Ascending aorta (tissue), 2 donors: ENCODE results near the gene GPC6. TPM values are rescaled to one million over a fixed set of nuclear protein-coding genes. Genes with fewer than 3 reads are reported as not detected.

Source experiments
- DNase-seq, 2 donors: peaks; one replicate each; pipeline ENCODE4 v3.0.0-alpha.2; 2019; ENCODE audit warnings: low spot score in 2 of 2
- H3K27ac ChIP-seq, 2 donors: fragments of 200-600 bp; sonication (generic); one replicate each; pipeline ENCODE4 v1.5.1; 2016 to 2017; ENCODE audit warnings: mild to moderate bottlenecking in 1 of 2
- H3K27me3 ChIP-seq: fragments of 200-600 bp; sonication (generic); one replicate; pipeline ENCODE4 v1.5.1; 2017
- H3K36me3 ChIP-seq, 2 donors: fragments of 200-600 bp; sonication (generic); one replicate each; pipeline ENCODE4 v1.5.1; 2016
- H3K4me1 ChIP-seq, 2 donors: fragments of 200-600 bp; sonication (generic); one replicate each; pipeline ENCODE4 v1.5.1; 2016 to 2017; ENCODE audit warnings: mild to moderate bottlenecking in 1 of 2
- H3K4me3 ChIP-seq, 2 donors: fragments of 200-600 bp; sonication (generic); one replicate each; pipeline ENCODE4 v1.5.1; 2016 to 2017; ENCODE audit warnings: mild to moderate bottlenecking in 1 of 2
- H3K9me3 ChIP-seq, 2 donors: fragments of 200-600 bp; sonication (generic); one replicate each; pipeline ENCODE4 v1.5.1; 2016
- intact Hi-C: fragments of 100-400 bp; cut with DNase I; formaldehyde crosslinking; loops from one replicate; pipeline ENCODE4 v1.15.1; 2023
- total RNA-seq: library from RNA; depleted of rRNA; stranded (reverse); fragments of >200 nt; gene quantifications from one replicate; pipeline ENCODE4 v1.1.0, GENCODE V29; 2016
- TF ChIP-seq, protein P1 (sequence below), 3 experiments: fragments of 200-600 bp in 2 of 3; fragments of 450-650 bp in 1 of 3; sonication (generic) in 2 of 3; IDR thresholded peaks; one replicate each; pipeline ENCODE4 v1.5.1; 2016 to 2019; ENCODE audit warnings: antibody characterized with exemption in 3 of 3, mild to moderate bottlenecking in 1 of 3, moderate library complexity in 1 of 3

The GPC6 gene
- total RNA-seq, 1 donor from 2014 or later: 23.2 TPM

DNA sequence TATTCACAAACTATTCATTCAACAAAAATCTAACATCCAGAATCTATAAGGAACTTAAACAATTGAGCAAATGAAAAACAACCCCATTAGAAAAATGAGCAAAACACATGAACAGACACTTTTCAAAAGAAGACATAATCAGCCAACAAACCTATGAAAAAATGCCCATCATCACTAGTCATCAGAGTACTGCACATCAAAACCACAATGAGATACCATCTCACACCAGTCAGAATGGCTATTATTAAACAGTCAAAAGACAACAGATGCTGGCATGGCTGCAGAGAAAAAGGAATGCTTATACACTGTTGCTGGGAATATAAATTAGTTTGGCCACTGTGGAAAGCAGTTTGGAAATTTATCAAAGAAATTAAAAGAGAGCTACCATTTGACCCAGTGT is 487.6 kb downstream of the GPC6 start:
- DNase-seq: no peak
- Histone ChIP-seq H3K27me3 (no peaks in the 10 kb centered on the region), H3K27ac (no peak overlapping the region), H3K4me1 (no peaks in the 10 kb centered on the region), H3K36me3 (no peaks in the 10 kb centered on the region), H3K9me3 (peaks cover 0 to 14% of the 10 kb centered on the region in 2 donors), H3K4me3 (no peak overlapping the region)
- intact Hi-C loops: no loop called here
- TF ChIP-seq, protein P1, sequence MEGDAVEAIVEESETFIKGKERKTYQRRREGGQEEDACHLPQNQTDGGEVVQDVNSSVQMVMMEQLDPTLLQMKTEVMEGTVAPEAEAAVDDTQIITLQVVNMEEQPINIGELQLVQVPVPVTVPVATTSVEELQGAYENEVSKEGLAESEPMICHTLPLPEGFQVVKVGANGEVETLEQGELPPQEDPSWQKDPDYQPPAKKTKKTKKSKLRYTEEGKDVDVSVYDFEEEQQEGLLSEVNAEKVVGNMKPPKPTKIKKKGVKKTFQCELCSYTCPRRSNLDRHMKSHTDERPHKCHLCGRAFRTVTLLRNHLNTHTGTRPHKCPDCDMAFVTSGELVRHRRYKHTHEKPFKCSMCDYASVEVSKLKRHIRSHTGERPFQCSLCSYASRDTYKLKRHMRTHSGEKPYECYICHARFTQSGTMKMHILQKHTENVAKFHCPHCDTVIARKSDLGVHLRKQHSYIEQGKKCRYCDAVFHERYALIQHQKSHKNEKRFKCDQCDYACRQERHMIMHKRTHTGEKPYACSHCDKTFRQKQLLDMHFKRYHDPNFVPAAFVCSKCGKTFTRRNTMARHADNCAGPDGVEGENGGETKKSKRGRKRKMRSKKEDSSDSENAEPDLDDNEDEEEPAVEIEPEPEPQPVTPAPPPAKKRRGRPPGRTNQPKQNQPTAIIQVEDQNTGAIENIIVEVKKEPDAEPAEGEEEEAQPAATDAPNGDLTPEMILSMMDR (IDR thresholded peaks at IDR 0.05): no peak

DNA sequence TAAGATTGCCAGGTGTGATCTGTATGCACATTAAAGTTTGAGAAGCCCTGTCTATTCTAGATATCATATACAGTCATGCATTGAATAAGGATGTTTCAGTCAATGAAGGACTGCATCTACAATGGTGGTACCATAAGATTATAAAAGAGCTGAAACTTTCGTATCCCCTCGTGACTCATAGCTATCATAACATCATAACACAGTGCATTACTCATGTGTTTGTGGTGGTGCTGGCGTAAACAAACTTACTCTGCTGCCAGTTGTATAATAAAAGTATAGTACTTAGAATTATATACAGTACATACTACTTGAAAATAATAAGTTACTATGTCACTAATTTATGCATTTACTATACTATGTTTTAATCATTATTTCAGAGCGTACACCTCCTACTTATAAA is 489.3 kb downstream of the GPC6 start:
- Histone ChIP-seq H3K27ac (no peak overlapping the region), H3K27me3 (no peaks in the 10 kb centered on the region), H3K9me3 (peaks cover 0 to 14% of the 10 kb centered on the region in 2 donors), H3K4me3 (no peak overlapping the region), H3K36me3 (no peaks in the 10 kb centered on the region), H3K4me1 (no peaks in the 10 kb centered on the region)
- DNase-seq: no peak
- TF ChIP-seq, protein P1 (IDR thresholded peaks at IDR 0.05): no peak
- intact Hi-C loops: no loop called here

DNA sequence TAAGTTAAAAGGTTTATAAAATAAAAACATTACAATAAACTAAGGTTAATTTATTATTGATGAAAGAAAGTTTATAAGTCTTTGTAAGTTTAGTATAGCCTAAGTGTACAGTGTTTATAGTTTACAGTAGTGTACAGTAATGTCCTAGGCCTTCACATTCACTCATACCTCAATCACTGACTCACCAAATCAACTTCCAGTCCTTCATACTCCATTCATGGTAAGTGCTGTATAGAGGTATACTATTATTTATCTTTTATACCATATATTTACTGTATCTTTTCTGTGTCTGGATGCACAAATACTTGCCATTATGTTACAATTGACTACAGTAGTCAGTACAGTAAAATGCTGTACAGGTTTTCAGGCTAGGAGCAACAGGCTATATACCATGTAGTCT is 490.0 kb downstream of the GPC6 start:
- Histone ChIP-seq H3K4me3 (no peak overlapping the region), H3K4me1 (no peaks in the 10 kb centered on the region), H3K36me3 (no peaks in the 10 kb centered on the region), H3K27me3 (no peaks in the 10 kb centered on the region), H3K27ac (no peak overlapping the region), H3K9me3 (peaks cover 0 to 14% of the 10 kb centered on the region in 2 donors)
- intact Hi-C loops: no loop called here
- TF ChIP-seq, protein P1 (IDR thresholded peaks at IDR 0.05): no peak
- no peak for DNase-seq

DNA sequence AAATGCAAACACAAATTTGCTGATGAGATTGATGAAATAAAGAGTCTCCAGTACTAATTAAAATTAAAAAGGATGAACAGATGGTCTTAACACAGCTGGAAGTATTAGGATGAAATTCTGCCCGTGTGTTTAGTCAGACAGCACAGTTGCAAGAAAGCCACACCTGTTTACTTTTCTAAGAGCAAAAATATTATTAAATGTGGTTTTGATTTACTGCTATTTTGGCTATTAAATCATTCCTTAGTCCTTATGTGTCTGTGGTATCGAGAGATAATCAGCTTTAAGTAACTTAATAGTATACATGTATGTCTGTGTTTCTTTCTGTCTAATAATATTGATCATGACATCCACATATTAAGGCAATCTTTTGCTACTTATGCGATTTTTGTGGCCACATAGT is 494.9 kb downstream of the GPC6 start:
- no peak overlapping the region for H3K4me3 ChIP-seq

DNA sequence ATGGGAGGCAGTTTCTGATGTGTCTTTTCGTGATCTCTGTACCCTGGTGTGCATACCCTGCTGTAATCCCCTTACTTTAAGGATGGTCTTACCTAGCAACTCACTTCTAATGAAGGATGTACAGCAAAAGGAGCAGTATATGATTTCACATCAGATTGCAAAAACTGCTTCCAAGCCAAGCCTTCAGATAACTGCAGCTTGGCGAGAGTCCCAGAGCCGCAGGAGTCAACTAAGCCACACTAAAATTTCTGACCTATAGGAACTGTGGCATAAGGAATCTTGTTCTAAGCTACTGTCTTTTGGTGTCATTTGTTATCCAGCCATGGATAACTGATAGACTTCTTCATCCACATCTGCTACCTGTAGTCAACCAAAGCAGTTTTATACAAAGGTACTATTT is 496.7 kb downstream of the GPC6 start:
- TF ChIP-seq, protein P1 (IDR thresholded peaks at IDR 0.05): no peak

More for the DNA sequence above, 494.9 kb downstream of the GPC6 start:
- H3K9me3 ChIP-seq: no peaks in the 10 kb centered on the region
- DNase-seq: no peak
- no peaks in the 10 kb centered on the region for H3K4me1 ChIP-seq
- H3K27ac ChIP-seq: no peak overlapping the region
- intact Hi-C loops: no loop called here
- TF ChIP-seq, protein P1 (IDR thresholded peaks at IDR 0.05): no peak
- no peaks in the 10 kb centered on the region for H3K36me3 ChIP-seq
- H3K27me3 ChIP-seq: no peaks in the 10 kb centered on the region

DNA sequence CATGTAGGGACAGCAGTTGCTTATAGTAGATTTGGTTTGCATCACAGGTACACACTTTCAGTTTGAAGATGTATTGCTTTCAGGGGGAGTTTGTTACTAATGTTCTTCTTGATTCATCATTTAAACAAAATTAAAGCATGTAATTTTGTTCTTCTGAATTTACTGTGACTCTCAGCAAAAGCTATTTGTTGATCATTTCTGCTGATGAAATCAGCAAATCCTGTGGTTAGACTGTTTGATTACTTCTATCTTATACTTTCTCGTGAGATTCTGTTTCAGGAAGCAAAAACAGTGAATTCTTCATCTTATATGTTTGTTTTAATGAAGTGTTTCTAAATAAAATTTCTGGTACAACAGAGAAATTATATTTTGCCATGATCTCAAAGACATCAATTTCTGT is 497.6 kb downstream of the GPC6 start:
- no peaks in the 10 kb centered on the region for H3K4me1 ChIP-seq
- no peak overlapping the region for H3K27ac ChIP-seq
- TF ChIP-seq, protein P1 (IDR thresholded peaks at IDR 0.05): no peak
- H3K9me3 ChIP-seq: no peaks in the 10 kb centered on the region
- DNase-seq: no peak
- no peaks in the 10 kb centered on the region for H3K36me3 ChIP-seq
- H3K27me3 ChIP-seq: no peaks in the 10 kb centered on the region
- no peak overlapping the region for H3K4me3 ChIP-seq
- intact Hi-C loops: no loop called here

More for the DNA sequence above, 496.7 kb downstream of the GPC6 start:
- no peak overlapping the region for H3K4me3 ChIP-seq
- H3K36me3 ChIP-seq: no peaks in the 10 kb centered on the region
- no peaks in the 10 kb centered on the region for H3K27me3 ChIP-seq
- no peak for DNase-seq
- H3K27ac ChIP-seq: no peak overlapping the region
- intact Hi-C loops: no loop called here
- H3K9me3 ChIP-seq: no peaks in the 10 kb centered on the region
- no peaks in the 10 kb centered on the region for H3K4me1 ChIP-seq
